ENCODE measurements around the gene B4GALNT2. TPM values are rescaled to one million over a fixed set of nuclear protein-coding genes. Genes with fewer than 3 reads are reported as not detected.

B4GALNT2 gene
- polyA plus RNA-seq, 6 donors from 2014 or later, result not detected

GRCh38 chr17:49106321-49107210, 26.0 kb upstream of the B4GALNT2 start:
- ATAC-seq (ENCODE audit: low read depth in 2 of 2) (no peak), DNase-seq (no peak)
- Mint-ChIP-seq H3K9me3 (no peaks in the 10 kb centered on the region), H3K36me3 (no peaks in the 10 kb centered on the region), H3K27me3 (peaks cover 27 to 39% (median 30%) of the 10 kb centered on the region in 3 donors), H3K27ac (peak overlapping the region in 2 of 6 donors; percentile 47 to 74), H3K4me3 (no peak overlapping the region), H3K4me1 (no peaks in the 10 kb centered on the region)

GRCh38 chr17:49107211-49107557, 25.4 kb upstream of the B4GALNT2 start:
- H3K27me3 Mint-ChIP-seq, result peaks cover 21 to 37% (median 29%) of the 10 kb centered on the region in 3 donors
- no peaks in the 10 kb centered on the region for H3K4me1 Mint-ChIP-seq
- H3K36me3 Mint-ChIP-seq, result no peaks in the 10 kb centered on the region
- ATAC-seq (ENCODE audit: low read depth in 2 of 2), result no peak
- no peak overlapping the region for H3K27ac Mint-ChIP-seq
- H3K9me3 Mint-ChIP-seq, result no peaks in the 10 kb centered on the region
- no peak overlapping the region for H3K4me3 Mint-ChIP-seq
- DNase-seq, result no peak

- ATAC-seq (ENCODE audit: low read depth in 2 of 2), result no peak
- peaks cover 20 to 48% (median 37%) of the 10 kb centered on the region in 3 donors for H3K27me3 Mint-ChIP-seq
- H3K4me3 Mint-ChIP-seq, result no peak overlapping the region
- H3K9me3 Mint-ChIP-seq, result peaks cover 0 to 8% (median 0%) of the 10 kb centered on the region in 7 donors
- no peak for DNase-seq
- H3K36me3 Mint-ChIP-seq, result no peaks in the 10 kb centered on the region
- no peak overlapping the region for H3K27ac Mint-ChIP-seq
- no peaks in the 10 kb centered on the region for H3K4me1 Mint-ChIP-seq
Measured at GRCh38 chr17:49108318-49108717, 24.3 kb upstream of the B4GALNT2 start.

- H3K36me3 Mint-ChIP-seq, result no peaks in the 10 kb centered on the region
- ATAC-seq (ENCODE audit: low read depth in 2 of 2) (no peak), DNase-seq (no peak)
- H3K27ac Mint-ChIP-seq, result no peak overlapping the region
- H3K4me3 Mint-ChIP-seq, result no peak overlapping the region
- H3K27me3 Mint-ChIP-seq, result peaks cover 19 to 46% (median 37%) of the 10 kb centered on the region in 3 donors
- H3K4me1 Mint-ChIP-seq, result no peaks in the 10 kb centered on the region
- peaks cover 0 to 10% (median 0%) of the 10 kb centered on the region in 7 donors for H3K9me3 Mint-ChIP-seq
Measured at GRCh38 chr17:49110509-49110908, 22.1 kb upstream of the B4GALNT2 start.

- ATAC-seq (ENCODE audit: low read depth in 2 of 2) (no peak), DNase-seq (no peak)
- Mint-ChIP-seq H3K9me3 (peaks cover 0 to 10% (median 0%) of the 10 kb centered on the region in 7 donors), H3K27me3 (peaks cover 18 to 40% (median 32%) of the 10 kb centered on the region in 3 donors), H3K27ac (no peak overlapping the region), H3K36me3 (no peaks in the 10 kb centered on the region), H3K4me1 (no peaks in the 10 kb centered on the region), H3K4me3 (no peak overlapping the region)
Measured at GRCh38 chr17:49111934-49112333, 20.6 kb upstream of the B4GALNT2 start.

- ATAC-seq (ENCODE audit: low read depth in 2 of 2), result no peak
- Mint-ChIP-seq H3K27me3 (peaks cover 24 to 45% (median 35%) of the 10 kb centered on the region in 3 donors), H3K4me3 (no peak overlapping the region), H3K27ac (no peak overlapping the region), H3K9me3 (peaks cover 0 to 10% (median 0%) of the 10 kb centered on the region in 7 donors), H3K36me3 (no peaks in the 10 kb centered on the region), H3K4me1 (peaks cover 0 to 2% (median 0%) of the 10 kb centered on the region in 3 donors)
- DNase-seq, result no peak
Measured at GRCh38 chr17:49112936-49113335, 19.6 kb upstream of the B4GALNT2 start.

- no peak overlapping the region for H3K4me3 Mint-ChIP-seq
- H3K9me3 Mint-ChIP-seq, result peaks cover 0 to 10% (median 0%) of the 10 kb centered on the region in 7 donors
- no peak for ATAC-seq (ENCODE audit: low read depth in 2 of 2)
- H3K27ac Mint-ChIP-seq, result no peak overlapping the region
- H3K4me1 Mint-ChIP-seq, result peaks cover 0 to 4% (median 0%) of the 10 kb centered on the region in 3 donors
- peaks cover 33 to 47% (median 33%) of the 10 kb centered on the region in 3 donors for H3K27me3 Mint-ChIP-seq
- no peak for DNase-seq
- no peaks in the 10 kb centered on the region for H3K36me3 Mint-ChIP-seq
Measured at GRCh38 chr17:49114703-49115102, 17.9 kb upstream of the B4GALNT2 start.

GRCh38 chr17:49117587-49118230, 14.9 kb upstream of the B4GALNT2 start:
- peaks cover 0 to 8% (median 0%) of the 10 kb centered on the region in 7 donors for H3K9me3 Mint-ChIP-seq
- peaks cover 44 to 60% (median 60%) of the 10 kb centered on the region in 3 donors for H3K27me3 Mint-ChIP-seq
- H3K27ac Mint-ChIP-seq, result no peak overlapping the region
- H3K4me1 Mint-ChIP-seq, result peaks cover 0 to 4% (median 0%) of the 10 kb centered on the region in 3 donors
- no peaks in the 10 kb centered on the region for H3K36me3 Mint-ChIP-seq
- DNase-seq (no peak), ATAC-seq (ENCODE audit: low read depth in 2 of 2) (no peak)
- H3K4me3 Mint-ChIP-seq, result no peak overlapping the region

- H3K4me3 Mint-ChIP-seq, result no peak overlapping the region
- DNase-seq, result no peak
- H3K27me3 Mint-ChIP-seq, result peaks cover 32 to 51% (median 45%) of the 10 kb centered on the region in 3 donors
- peaks cover 0 to 4% (median 3%) of the 10 kb centered on the region in 3 donors for H3K4me1 Mint-ChIP-seq
- no peaks in the 10 kb centered on the region for H3K36me3 Mint-ChIP-seq
- H3K9me3 Mint-ChIP-seq, result no peaks in the 10 kb centered on the region
- no peak for ATAC-seq (ENCODE audit: low read depth in 2 of 2)
- no peak overlapping the region for H3K27ac Mint-ChIP-seq
Measured at GRCh38 chr17:49120166-49120565, 12.4 kb upstream of the B4GALNT2 start.

- Mint-ChIP-seq H3K36me3 (no peaks in the 10 kb centered on the region), H3K27me3 (peaks cover 30 to 42% (median 39%) of the 10 kb centered on the region in 3 donors), H3K4me3 (no peak overlapping the region), H3K27ac (no peak overlapping the region), H3K9me3 (no peaks in the 10 kb centered on the region), H3K4me1 (peaks cover 0 to 4% (median 3%) of the 10 kb centered on the region in 3 donors)
- DNase-seq (no peak), ATAC-seq (ENCODE audit: low read depth in 2 of 2) (no peak)
Measured at GRCh38 chr17:49121696-49122292, 10.8 kb upstream of the B4GALNT2 start.

GRCh38 chr17:49122566-49122965, 10.0 kb upstream of the B4GALNT2 start:
- Mint-ChIP-seq H3K36me3 (no peaks in the 10 kb centered on the region), H3K4me1 (peaks cover 0 to 4% (median 3%) of the 10 kb centered on the region in 3 donors), H3K9me3 (no peaks in the 10 kb centered on the region), H3K27ac (no peak overlapping the region), H3K4me3 (no peak overlapping the region), H3K27me3 (peaks cover 31 to 43% (median 37%) of the 10 kb centered on the region in 3 donors)
- DNase-seq, result no peak
- ATAC-seq (ENCODE audit: low read depth in 2 of 2), result no peak

- H3K27ac Mint-ChIP-seq, result no peak overlapping the region
- peaks cover 31 to 43% (median 37%) of the 10 kb centered on the region in 3 donors for H3K27me3 Mint-ChIP-seq
- DNase-seq, result no peak
- H3K4me3 Mint-ChIP-seq, result no peak overlapping the region
- H3K4me1 Mint-ChIP-seq, result peaks cover 0 to 3% (median 1%) of the 10 kb centered on the region in 3 donors
- peaks cover 0 to 2% (median 0%) of the 10 kb centered on the region in 7 donors for H3K9me3 Mint-ChIP-seq
- no peak for ATAC-seq (ENCODE audit: low read depth in 2 of 2)
- H3K36me3 Mint-ChIP-seq, result no peaks in the 10 kb centered on the region
Measured at GRCh38 chr17:49123061-49123460, 9.5 kb upstream of the B4GALNT2 start.

- peaks cover 0 to 6% (median 0%) of the 10 kb centered on the region in 7 donors for H3K9me3 Mint-ChIP-seq
- H3K4me3 Mint-ChIP-seq, result no peak overlapping the region
- H3K4me1 Mint-ChIP-seq, result peaks cover 0 to 3% (median 0%) of the 10 kb centered on the region in 3 donors
- DNase-seq, result no peak
- peaks cover 0 to 8% of the 10 kb centered on the region in 2 donors for H3K36me3 Mint-ChIP-seq
- H3K27ac Mint-ChIP-seq, result no peak overlapping the region
- H3K27me3 Mint-ChIP-seq, result peaks cover 37 to 51% (median 47%) of the 10 kb centered on the region in 3 donors
- ATAC-seq (ENCODE audit: low read depth in 2 of 2), result no peak
Measured at GRCh38 chr17:49125449-49125848, 7.1 kb upstream of the B4GALNT2 start.

All from naive B cell (primary cell).